K562 (cell line): ENCODE data around the gene NOSIP. TPM values are rescaled to one million over a fixed set of nuclear protein-coding genes. Genes with fewer than 3 reads are reported as not detected.

Experiments used
- CBX5 ChIP-seq: IDR thresholded peaks from 2 replicates; pipeline ENCODE4 v1.6.1; 2014; ENCODE audit warnings: low read depth, borderline replicate concordance
- GATA2 ChIP-seq: sonication (generic); formaldehyde crosslinking; IDR thresholded peaks from 2 replicates; pipeline ENCODE4 v1.4.0; 2020; ENCODE audit warnings: mild to moderate bottlenecking, missing genetic modification reagents
- PHB2 ChIP-seq: fragments of 450-650 bp; IDR thresholded peaks from 2 replicates; pipeline ENCODE4 v1.6.1; 2017; ENCODE audit warnings: low read depth
- SMARCC2 ChIP-seq: fragments of 450-650 bp; IDR thresholded peaks from 2 replicates; pipeline ENCODE4 v1.6.1; 2017; ENCODE audit warnings: antibody characterized with exemption, moderate library complexity, mild to moderate bottlenecking, low read depth
- SMARCE1 ChIP-seq: fragments of 450-650 bp; IDR thresholded peaks from 2 replicates; pipeline ENCODE4 v1.7.1; 2016; ENCODE audit warnings: mild to moderate bottlenecking
- STAT5B ChIP-seq: fragments of 250-450 bp; sonication (Bioruptor Pico); IDR thresholded peaks from 2 replicates; pipeline ENCODE4 v1.8.0; 2021; ENCODE audit warnings: mild to moderate bottlenecking, inconsistent platforms
- TAF7 ChIP-seq: fragments of 450-650 bp; IDR thresholded peaks from 2 replicates; pipeline ENCODE4 v1.6.1; 2016; ENCODE audit warnings: missing genetic modification characterization, missing compliant biosample characterization
- TCF7 ChIP-seq: sonication (generic); IDR thresholded peaks from 2 replicates; pipeline ENCODE4 v1.6.1; 2016; ENCODE audit warnings: antibody characterized with exemption, borderline replicate concordance
- TGIF2 ChIP-seq: sonication (generic); formaldehyde crosslinking; IDR thresholded peaks from 2 replicates; pipeline ENCODE4 v1.8.1; 2022; ENCODE audit warnings: mild to moderate bottlenecking, missing genetic modification reagents, moderate library complexity
- THRB ChIP-seq: fragments of 450-650 bp; formaldehyde crosslinking; conservative IDR thresholded peaks from 2 replicates; pipeline ENCODE4 v1.4.0; 2022; ENCODE audit warnings: mild to moderate bottlenecking, missing genetic modification characterization
- ZBTB40 ChIP-seq, 2 experiments: fragments of 450-650 bp in 1 of 2; sonication (generic) in 1 of 2; formaldehyde crosslinking in 1 of 2; IDR thresholded peaks; 2 replicates each; pipeline versions ENCODE4 v1.7.1 to v1.9.0; 2016 to 2022; ENCODE audit warnings: inconsistent platforms in 1 of 2, mild to moderate bottlenecking in 1 of 2, missing genetic modification reagents in 1 of 2
- ZBTB7A ChIP-seq: IDR thresholded peaks from 2 replicates; pipeline ENCODE4 v1.6.1; 2011; ENCODE audit warnings: low read depth, mild to moderate bottlenecking, low read length, moderate library complexity, borderline replicate concordance; ENCODE audit not compliant: control insufficient read depth
- ZFX ChIP-seq: sonication (generic); formaldehyde crosslinking; IDR thresholded peaks from 2 replicates; pipeline ENCODE4 v1.8.0; 2022; ENCODE audit warnings: mild to moderate bottlenecking, missing genetic modification reagents, moderate library complexity
- ZNF143 ChIP-seq: sonication (generic); formaldehyde crosslinking; IDR thresholded peaks from 2 replicates; pipeline ENCODE4 v1.9.0; 2022; ENCODE audit warnings: mild to moderate bottlenecking, missing genetic modification reagents
- ZNF263 ChIP-seq: sonication (generic); formaldehyde crosslinking; IDR thresholded peaks from 2 replicates; pipeline ENCODE4 v1.8.0; 2022; ENCODE audit warnings: mild to moderate bottlenecking, missing genetic modification reagents, borderline replicate concordance
- ZNF431 ChIP-seq: sonication (generic); formaldehyde crosslinking; IDR thresholded peaks from 2 replicates; pipeline ENCODE4 v1.8.0; 2022; ENCODE audit warnings: mild to moderate bottlenecking, missing genetic modification reagents
- polyA plus RNA-seq, 8 experiments: library from polyadenylated mRNA; depleted of rRNA in 4 of 8; stranded (reverse) in 5 of 8; unstranded in 3 of 8; fragments of >200 nt; fragmentation: Nextera tagmentation in 2 of 8; fragmentation: Illumina TruSeq in 1 of 8; extraction: Ambion mirVana in 2 of 8; extraction: Trizol in 1 of 8; gene quantifications; 2 replicates each; pipeline versions ENCODE4 v1.2.1 to v1.2.3, GENCODE V29; 2011 to 2014; ENCODE audit warnings: inconsistent platforms in 1 of 8, missing spikeins in 1 of 8
- total RNA-seq, 7 experiments: library from RNA; depleted of rRNA in 6 of 7; stranded (reverse); fragments of >200 nt in 6 of 7; fragmentation: Illumina TruSeq in 2 of 7; extraction: Trizol in 2 of 7; gene quantifications; 2 replicates each; pipeline versions ENCODE4 v1.2.1 to v1.2.3, GENCODE V29; 2011 to 2021; ENCODE audit warnings: low replicate concordance in 1 of 7

Gene NOSIP
- total and polyA plus RNA-seq, 9 of the 15 experiments (the other 6 are each of a cell fraction or from before 2014, with no cell fraction given) = 14.4 to 153 (median 79.9) TPM

- TF ChIP-seq ZFX (CRISPR knock-in tag) (peak; percentile 79), ZBTB7A (peak; percentile 64; the same call in 1 of the 2 replicates), PHB2 (no peak), STAT5B (CRISPR knock-in tag) (no peak), ZBTB40 (IDR thresholded peaks at IDR 0.05) (peak; percentile 42; the same call in 1 of the 2 replicates), ZBTB40 (CRISPR knock-in tag; IDR thresholded peaks at IDR 0.05) (no peak), SMARCE1 (no peak), THRB (no peak), ZNF431 (no peak), SMARCC2 (no peak), TAF7 (tag) (no peak), ZNF263 (no peak), TGIF2 (CRISPR knock-in tag) (no peak), TCF7 (no peak), ZNF143 (CRISPR knock-in tag) (no peak), CBX5 (no peak), GATA2 (CRISPR knock-in tag) (no peak)
Measured at GRCh38 chr19:49591731-49592485, 11.6 kb upstream of the NOSIP start (continued).
